Fibroblast of skin of right quadriceps (primary cell): Measurements from ENCODE around the gene HS1BP3.

ENCODE experiments used
- DNase-seq: peaks from one replicate; pipeline ENCODE4 v3.0.0-alpha.2; 2013

Gene HS1BP3

DNA sequence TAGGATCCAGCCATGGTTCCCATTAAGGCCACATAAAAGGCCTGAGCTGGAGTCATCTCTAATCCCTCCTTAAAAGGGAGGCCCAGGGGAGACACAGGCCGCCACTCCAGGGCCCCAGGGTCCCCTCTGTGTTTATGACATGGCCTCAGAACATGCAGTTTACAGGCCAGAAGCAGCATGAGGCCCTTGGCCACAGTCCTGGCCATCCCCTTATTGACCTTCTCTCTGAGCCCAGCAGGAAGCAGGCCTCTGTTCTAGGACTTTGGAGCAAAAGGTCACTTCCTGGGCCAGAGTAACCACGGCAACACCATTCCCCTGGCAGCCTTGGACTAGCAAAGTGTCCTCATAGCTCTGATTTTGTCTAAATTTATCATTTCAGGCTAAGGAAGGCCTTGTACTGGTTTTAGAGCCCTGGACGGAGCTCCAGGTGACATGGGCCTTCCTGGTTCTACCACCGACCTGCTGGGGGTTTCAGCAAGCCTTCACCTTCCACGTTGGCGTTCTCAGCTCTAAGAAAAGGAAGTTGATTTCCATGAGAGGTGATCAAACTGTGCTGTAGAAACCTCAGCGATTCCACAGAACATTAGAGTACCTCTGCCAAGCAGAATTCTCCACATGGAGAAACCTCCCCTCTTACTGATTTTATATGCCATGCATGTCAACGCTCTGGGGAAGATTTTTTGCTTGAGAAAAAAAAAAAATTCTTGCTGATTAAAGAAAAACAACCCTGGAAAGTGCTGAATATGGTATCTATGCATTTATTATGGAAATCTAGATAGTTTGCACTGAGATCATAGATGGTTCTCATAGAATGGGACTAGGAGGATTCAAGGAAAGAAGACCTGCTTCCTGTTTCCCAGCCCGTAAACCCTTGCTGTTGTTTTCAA lies 53.7 kb downstream of the HS1BP3 start:
- DNase-seq, result no peak

DNA sequence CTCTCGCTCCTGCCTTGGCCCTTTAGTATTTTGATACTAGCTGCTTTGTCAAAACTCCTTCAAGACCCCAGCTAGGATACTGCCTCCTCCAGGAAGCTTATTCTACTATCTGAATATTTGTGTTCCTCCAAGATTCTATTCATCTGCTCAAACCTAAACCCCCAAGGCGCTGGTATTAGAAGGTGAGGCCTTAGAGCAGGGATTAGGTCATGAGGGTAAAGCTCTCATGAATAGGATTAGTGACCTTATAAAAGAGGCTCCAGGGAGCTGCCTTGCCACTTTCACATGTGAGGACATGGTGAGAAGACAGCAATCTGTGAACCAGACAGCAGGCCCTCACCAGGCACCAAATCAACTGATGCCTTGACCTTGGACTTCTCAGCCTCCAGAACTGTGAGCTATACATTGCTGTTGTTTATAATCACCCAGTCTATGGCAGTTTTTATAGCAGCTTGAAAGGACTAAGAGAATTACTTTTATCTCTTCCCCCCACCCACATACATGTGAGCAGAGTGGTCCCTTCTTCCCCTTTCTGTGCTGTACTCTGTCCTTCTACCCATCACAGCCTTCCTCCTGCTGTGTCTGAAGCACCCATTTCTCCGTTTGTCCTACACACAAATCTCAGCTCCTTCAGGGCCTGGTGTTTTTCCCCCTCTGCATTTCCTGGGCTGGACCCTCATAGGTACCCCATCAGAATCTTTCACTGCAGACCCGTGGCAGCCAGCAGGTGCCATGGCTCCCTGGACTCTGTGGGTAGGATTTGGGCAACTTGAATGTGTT lies 54.5 kb downstream of the HS1BP3 start:
- DNase-seq, result no peak

DNA sequence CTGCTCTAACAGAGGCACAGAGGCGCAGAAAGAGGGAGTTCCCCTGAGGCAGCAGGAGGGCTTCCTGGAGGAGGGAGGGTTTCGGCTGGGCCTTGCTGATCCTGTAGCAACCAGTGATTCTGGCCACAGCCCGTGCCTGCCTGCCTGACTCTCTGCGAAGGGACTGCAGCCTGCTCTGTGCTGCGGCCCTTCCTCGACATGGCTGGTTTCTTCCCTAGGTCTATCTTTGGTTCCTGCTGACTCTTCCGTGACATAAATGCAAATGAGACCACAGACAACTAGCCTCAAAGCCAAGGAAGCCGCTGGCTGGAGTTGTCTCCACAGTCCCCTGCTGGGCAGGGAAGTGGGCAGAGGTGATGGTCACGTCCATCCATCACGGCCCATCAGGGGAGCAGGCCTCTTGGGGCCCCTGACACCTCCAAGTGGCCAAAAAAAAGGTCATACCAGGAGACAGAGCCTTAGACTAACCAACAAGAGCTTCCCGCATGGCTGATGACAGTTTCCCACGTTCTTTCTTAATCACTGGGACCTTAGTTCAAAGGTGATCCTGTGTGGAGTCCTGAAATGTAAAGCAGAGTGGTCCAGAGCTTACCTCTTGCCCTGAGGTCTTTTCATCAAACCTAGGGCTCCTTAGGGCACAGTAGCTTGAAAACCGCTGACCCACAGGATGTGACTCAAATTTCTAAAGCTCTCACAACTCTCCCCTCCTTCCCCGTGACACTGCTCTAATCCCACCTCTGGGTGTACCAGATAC lies 55.3 kb downstream of the HS1BP3 start:
- DNase-seq, result no peak

DNA sequence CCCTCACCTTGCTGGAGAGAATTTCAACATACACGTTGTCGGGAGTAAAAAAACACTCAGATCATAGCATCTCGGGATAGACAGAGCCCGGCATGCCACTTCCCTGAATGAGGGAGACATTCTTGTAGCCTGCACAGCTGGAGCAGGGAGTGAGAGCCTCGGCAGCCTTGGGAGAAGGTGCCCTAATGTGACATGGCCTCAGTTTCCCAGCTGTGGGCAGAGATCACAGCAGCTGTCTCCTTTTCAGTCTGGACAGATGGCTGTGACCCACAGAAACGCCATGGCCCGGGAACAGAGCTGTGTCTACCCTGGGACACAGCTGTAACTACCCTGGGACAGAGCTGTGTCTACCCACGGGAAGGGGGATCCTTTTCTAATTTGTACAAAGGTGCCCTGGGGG lies 55.9 kb downstream of the HS1BP3 start:
- no peak for DNase-seq

DNA sequence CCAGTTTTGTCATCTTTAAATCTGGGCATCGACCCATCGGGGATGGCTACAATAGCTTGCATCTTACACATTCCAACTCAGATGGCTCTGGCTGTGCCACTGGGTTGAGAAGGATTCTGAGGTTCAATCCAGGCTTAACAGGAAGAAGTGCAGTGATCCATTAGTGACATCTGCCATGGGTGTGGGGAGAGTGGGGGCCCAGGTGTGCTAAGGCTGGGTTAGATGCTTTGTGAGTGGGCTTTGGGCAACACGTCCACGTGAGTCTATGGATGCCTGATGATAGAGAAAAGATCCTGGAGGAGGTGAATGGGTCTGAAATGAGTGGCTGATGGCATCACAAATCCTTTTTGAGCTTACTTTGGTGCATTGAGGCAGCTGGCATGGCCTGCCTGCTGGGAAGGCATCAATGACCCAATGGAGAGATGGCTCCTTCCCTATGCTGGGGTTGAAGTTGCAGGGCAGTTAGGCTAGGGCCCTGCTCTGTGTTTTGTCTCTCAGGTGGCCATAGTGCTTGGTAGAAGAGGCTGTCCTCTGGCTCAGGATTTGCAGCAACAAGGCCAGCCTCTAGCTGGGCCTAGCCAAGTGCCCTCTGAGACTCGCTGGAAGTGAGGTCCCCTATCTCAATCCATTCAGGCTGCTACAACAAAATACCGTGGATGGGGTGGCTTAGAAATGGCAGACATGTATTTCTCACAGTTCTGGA lies 56.7 kb downstream of the HS1BP3 start:
- DNase-seq, result no peak

DNA sequence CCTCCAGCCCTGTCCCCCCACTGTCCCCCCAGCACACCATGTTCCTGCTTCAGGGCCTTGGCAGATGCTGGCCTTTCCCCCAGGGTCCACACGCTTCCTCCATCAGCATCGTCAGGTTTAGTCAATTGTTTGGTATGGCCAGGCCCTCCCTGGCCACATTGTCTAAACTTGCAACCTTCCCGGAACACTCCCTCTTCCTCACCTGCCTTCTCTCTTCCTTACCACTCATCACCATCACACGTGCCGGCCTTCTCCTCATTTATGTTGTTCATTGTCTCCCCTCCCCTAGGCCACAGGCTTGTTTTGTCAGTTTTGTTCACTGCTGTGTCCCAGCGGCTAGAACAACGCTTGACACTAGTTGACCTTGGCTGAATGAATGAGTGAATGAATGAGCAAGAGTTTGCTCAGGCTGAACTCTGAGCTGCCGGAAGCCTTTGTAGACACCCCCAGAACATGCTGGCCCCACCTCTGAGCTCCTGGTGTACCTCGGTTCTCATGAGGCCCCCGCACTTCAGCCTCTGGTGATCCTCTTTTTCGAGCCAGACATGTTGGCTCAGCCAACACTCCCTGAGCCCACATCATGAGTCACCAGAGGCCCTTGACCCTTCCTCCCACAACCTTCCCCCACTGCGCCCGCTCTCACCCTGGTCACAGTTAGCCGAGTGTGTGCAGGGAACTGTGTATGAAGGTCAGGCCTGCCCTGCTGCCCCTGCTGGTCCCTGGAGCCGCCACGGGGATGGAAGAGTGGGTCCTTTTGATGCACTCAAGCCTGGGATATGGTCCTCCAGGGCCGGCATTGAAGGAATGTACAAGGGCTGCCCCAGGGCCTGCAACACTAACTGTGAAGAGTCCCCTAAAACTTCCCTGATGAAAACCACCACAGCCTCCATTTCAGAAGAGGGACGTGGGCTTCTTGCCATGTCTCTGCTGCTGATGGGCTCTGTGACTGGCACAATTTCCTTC lies 57.5 kb downstream of the HS1BP3 start:
- peak; percentile 44 for DNase-seq

DNA sequence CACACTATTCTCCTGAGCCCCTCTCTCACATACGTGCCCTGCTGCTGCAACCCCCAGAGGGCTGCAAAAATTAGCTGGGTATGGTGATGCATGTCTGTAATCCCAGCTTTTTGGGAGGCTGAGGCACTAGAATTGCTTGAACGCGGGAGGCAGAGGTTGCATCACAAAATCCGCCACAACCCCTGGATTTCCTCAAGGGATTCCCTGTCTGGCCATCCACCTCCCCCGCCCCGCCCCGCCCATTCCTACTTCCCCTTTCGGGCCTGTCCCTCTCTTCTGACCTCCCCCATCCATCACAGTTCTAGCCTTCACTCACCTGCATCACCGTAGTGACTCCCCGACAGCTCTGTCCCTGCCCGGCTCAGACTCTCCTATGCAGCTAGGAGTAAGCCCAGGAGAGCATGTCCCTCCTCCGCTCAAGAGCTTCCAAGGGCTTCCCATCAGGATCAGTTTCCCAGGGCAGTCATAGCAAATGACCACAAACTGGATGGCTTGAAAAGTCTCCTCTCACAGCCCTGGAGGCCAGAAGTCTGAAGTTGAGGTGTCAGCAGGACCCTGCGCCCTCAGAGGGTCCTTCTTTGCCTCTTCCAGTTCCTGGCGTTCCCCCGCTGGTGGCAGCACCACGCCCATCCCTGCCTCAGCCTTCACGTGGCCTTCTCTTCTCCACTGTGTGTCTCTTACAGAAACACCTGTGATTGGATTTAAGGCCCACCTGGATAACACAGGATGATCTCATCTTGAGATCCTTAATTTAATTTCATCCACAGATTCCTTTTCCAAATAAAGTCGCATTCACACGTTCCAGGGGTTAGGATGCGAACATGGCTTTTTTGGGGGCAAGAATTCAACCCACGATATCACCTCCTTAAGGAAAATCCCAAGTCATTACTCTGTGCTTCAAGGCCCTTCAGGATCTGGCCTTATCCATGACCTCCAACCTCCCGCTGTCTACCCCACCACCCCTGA lies 58.5 kb downstream of the HS1BP3 start:
- no peak for DNase-seq

DNA sequence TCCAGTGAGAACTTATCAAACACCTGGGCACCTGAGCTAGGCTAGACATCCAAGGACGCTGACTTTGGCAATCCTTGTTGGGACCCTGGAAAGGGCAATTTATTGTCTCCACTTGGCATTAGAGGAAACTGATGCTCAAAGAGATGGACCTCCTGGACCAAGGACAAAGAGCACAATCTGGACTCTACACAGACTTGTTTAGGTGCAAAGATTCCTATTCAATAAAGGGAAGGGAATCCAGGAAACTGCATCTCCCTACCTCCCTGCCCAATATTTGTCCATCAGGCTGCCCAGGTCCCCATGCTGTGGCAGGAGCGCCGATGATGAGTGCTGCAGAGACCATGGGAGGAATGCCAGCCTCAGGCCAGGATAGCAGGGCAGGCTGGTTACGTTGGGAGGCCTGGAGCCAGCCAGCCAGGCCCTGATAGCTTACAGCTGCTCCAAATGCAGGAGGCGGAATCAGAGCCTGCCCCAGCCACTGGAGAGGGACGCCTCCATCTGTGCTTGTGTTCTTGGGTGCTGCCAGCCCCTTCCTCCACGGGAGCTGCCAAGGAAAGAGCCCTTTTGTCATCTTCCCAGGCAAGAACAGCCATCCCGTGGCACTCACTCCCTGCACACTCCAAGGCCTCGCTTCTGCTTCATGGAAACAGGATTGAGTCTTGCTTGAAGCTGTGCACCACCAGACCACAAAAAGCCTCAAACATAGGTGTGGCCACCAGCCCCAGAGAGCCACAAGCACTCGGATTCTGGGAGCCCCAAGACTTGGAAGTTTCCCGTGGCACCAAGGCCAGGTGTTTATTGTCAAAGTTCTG lies 60.0 kb downstream of the HS1BP3 start:
- DNase-seq, result no peak

DNA sequence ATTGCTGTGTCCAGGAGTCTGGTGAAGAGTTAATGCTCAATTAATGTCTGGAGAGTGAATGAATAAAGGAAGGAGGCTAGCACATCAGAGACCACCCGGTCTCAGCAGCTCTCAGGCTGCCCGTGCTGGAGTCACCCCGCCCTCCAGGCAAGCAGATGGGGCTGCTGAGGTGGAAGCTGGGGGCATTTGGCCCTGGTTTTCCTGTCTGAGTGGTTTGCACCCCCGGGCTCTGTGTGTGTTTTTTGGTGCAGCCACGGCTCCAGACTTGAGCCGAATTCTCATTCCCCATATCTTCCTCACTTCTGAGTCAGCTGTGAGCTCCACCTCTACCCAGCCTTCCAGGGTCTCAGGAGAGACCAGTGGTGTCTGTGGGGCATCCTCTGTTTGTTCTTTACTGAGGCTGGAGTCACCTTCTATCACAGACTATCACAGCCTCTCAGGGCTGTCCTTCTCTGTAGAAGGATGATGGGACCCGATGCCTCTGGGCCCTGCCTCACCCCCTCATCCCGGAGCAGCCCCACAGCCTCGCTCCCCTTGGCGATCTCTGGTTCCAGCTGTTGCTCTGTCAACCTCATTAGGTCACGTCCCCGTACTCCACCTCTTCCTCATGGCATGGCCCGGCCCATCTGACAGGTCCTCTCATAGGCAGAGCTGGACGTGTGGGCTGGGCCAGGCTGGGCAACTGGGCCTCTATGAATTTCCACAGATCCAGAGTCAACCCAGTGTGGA lies 60.8 kb downstream of the HS1BP3 start:
- peak; percentile 59 for DNase-seq

DNA sequence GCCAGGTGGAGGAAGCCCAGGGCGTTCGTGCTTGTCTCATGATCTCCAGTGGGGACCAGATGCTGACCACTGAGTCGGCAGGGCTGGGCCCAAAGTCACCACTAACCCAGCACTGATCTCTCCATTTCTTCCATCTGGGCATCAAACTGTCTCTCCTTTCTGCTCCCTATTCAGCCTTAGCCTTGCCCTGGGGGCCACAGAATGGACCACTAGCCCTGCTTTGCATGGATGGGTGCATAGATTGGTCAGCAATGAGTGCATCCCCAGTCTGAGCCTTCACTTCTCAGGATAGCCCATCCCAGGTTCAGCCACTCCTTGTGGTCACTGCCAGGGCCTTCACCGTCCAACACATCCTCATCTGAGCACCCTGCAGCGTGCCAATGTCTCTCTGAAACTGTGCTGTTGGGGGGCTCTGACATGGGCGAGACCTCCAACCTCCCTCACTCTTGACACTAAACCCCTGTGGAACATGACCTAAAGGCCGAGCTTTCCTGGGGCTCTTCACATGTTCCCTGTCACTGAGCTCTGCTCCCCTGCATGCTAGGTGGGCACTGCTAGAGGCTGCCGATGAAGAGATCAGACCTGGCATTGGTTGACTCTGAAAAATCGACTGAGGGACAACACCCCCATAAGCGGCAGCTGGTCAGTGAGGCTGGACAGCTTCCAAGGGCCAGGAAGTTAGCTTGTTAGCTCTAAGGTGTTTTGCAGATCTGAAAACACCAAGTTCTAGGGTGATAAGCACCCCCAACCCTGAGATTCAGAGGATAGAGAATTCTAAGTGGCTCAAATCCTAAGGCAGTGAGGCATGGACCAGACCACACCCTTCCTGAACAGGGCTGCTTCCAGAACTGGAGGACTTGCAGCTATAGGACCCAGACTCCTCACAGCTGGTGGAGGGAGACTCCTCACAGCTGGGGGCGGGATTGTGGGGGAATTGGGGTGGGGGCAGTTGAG lies 61.7 kb downstream of the HS1BP3 start:
- DNase-seq, result no peak

DNA sequence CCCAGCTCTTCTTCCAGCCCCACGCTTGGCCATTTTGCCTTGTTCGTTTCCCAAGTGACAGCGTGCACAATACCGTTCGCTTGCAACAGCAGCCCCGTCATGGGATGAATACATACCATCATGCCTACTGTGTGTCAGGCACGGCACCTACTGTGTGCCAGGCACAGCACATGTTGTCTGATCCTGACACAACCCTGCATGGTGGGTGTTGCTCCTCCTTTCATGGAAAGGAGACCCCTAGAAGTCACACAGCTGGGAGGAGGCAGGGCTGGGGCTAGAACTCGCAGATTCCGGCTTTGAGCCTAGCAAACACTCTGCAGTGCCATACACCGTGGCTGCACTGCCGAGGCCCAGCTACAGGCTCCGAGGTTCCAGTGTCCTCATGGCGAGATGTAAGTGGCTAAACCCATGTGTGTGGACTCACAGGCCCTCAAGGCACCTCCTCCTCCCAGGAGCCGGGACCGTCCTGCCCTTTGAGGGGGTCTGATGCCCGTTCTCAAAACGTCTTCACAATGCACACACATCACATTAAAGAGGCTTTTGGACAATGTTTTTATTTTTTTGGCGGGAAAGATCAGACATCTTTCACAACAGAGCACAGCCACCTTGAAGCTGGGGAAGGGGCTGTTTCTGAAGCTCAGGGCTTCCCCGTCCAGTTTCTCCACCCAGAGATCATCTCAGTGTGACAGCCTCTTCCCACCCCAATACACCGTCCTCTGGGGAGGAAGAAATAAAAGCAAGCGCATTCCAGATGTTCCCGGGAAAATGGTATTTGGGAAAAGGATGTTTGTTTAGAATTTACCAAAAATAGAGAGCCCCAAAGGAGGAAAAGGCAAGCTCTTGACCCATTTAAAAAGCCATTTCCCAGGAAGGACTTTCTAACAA lies 64.9 kb downstream of the HS1BP3 start:
- DNase-seq, result no peak

DNA sequence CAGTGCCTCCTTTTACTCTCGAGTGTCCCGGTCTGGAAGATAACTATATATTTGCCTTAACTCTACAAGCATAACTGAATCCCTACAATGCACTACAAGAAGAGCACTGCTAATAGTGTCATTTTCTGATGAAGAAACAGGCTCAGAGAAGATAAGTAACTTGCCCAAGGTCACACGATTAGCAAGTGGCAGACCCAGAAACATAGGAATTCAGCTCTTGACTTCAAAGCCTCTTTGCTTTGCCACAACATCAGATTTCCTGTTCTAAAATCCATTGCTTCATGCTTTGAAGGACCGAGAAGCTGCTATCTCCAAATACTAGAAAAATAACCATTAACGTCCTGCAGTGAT lies 65.6 kb downstream of the HS1BP3 start:
- no peak for DNase-seq

DNA sequence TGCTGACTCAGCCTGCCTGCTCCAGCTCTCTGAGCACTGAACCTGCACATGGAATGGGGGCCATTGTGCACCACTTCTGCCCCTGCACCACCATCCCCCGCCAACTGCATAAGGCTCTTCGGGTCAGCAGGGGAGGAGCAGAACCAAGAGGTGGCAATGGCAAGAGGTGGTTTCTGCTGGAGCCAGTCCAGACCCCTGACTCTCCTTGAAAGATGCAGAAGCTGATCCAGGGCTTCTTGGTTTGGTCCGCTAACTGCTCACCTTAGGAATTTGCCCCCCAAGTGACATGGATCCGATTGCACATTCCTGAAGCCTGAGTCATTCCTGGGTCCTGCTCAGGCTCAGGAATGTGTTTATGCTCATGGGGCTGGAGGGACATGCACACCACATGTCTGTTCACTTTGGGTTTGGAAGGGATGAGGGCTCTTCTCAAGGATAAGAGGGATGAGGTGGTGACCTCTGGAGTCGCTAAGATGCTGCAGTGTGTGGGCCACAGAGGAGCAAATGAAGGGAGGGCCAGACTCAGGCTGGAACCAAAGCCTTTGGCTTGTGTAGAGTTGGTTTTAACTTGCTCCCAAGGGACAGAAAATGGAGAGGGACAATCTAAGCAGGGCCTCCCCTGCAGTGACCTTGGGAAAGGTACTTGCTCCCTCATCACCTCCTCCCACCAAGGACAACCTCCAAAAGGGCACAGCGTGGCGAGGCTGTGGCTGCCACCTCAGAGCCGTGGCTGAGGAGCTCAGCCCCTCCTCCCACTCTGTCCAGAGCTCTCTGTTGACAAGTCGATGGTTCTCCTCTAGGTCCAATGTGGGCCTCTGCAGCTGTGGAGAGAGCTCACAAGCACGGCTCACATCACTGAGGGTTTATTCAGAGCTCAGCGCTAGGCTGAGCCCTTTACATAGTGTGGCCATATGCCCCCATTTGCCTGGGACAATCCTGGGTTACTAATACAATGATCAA lies 66.2 kb downstream of the HS1BP3 start:
- DNase-seq, result peak; percentile 99

DNA sequence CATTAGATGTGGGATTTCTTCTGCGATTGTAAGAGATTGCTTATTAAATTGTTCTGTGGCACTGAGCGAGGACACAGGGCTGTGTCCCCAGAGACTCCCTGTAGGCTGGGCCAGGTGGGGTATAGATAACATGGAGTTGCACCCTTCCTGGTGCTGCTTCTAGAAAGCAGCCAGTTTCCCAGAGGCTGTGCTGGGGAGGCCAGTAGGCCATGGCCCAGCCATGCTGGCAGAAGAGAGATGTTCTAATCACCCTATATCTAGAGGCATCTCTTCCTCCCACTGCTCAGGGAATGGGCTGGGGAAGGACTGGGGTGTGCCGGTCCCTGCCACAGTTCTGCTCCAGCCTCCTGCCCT lies 66.9 kb downstream of the HS1BP3 start:
- no peak for DNase-seq

DNA sequence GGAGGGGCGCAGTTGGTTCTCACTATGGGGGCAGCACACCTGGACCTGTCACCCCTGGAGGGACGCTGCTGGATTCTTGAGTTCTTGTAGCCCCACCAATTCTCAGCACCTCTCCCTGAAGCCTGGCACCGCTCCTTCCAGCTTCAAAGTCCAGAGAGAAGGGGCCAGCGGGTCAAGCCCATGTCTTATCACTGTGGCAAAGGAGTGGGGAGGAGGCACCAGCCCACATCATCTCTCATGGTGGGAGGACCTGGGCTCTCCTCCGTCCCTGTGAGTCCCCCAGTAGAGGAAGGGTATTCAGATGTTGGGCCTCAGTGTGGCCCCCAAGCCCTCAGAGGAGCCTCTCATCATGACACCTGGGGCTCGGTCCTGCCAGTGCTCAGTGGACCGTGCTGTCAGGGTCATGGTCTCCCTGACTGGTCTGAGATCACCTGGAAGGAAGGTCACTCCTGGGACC lies 67.4 kb downstream of the HS1BP3 start:
- DNase-seq, result no peak
